OCI-LY3 (cell line): ENCODE results near the gene SFSWAP.
"Not testable (repeated sequence)": the region's sequence is repeated elsewhere in the genome, so short reads cannot be mapped to it uniquely, and the experiment has no call there.

Experiments
- H2AFZ ChIP-seq: fragments of 200-600, 300-600 bp; shearing (Covaris generic); 2 replicates; pipeline ENCODE4 v1.6.0; 2014; ENCODE audit warnings: antibody characterized with exemption, low read depth, low read length
- H3K27ac ChIP-seq: fragments of 200-600, 300-600 bp; sonication (generic); 2 replicates; pipeline ENCODE4 v1.5.1; 2014; ENCODE audit warnings: mild to moderate bottlenecking, low read length, moderate library complexity, mixed read lengths
- H3K27me3 ChIP-seq: fragments of 200-600, 300-600 bp; sonication (generic); 2 replicates; pipeline ENCODE4 v1.6.1; 2014; ENCODE audit warnings: low read depth, low read length, mixed read lengths
- H3K36me3 ChIP-seq: fragments of 200-600, 300-600 bp; sonication (generic); replicated peaks from 2 replicates; pipeline ENCODE3; 2014; ENCODE audit warnings: low read depth, low read length, mixed read lengths
- H3K4me1 ChIP-seq: fragments of 300-600, 200-600 bp; sonication (generic); 2 replicates; pipeline ENCODE4 v1.6.1; 2014; ENCODE audit warnings: low read length, mixed read lengths
- H3K4me2 ChIP-seq: fragments of 200-600, 300-600 bp; sonication (generic); 2 replicates; pipeline ENCODE4 v1.6.1; 2014; ENCODE audit warnings: low read length, mixed read lengths
- H3K4me3 ChIP-seq: fragments of 300-600, 200-600 bp; sonication (generic); 2 replicates; pipeline ENCODE4 v1.5.1; 2014; ENCODE audit warnings: antibody characterized with exemption, mild to moderate bottlenecking, low read length, moderate library complexity
- H3K79me2 ChIP-seq: fragments of 300-600, 200-600 bp; shearing (Covaris generic); 2 replicates; pipeline ENCODE4 v1.6.1; 2014; ENCODE audit warnings: mild to moderate bottlenecking, low read length, mixed read lengths
- H3K9ac ChIP-seq: fragments of 300-600, 200-600 bp; shearing (Covaris generic); 2 replicates; pipeline ENCODE4 v1.6.0; 2014; ENCODE audit warnings: mild to moderate bottlenecking, low read length, moderate library complexity
- H3K9me3 ChIP-seq: fragments of 200-600, 300-600 bp; shearing (Covaris generic); 2 replicates; pipeline ENCODE4 v1.6.1; 2014; ENCODE audit warnings: low read length, mixed read lengths; ENCODE audit not compliant: insufficient read depth
- H4K20me1 ChIP-seq: fragments of 200-600, 300-600 bp; sonication (generic); 2 replicates; pipeline ENCODE4 v1.6.1; 2016; ENCODE audit warnings: low read length, mixed read lengths; ENCODE audit not compliant: insufficient read depth
- CTCF ChIP-seq: fragments of 200-600, 300-600 bp; sonication (generic); IDR thresholded peaks from 2 replicates; pipeline ENCODE4 v1.5.1; 2014; ENCODE audit warnings: antibody characterized with exemption, low read length, low read depth
- EZH2phosphoT487 ChIP-seq: fragments of 200-600 bp; shearing (Covaris generic); IDR thresholded peaks from 2 replicates; pipeline ENCODE4 v1.6.1; 2018; ENCODE audit warnings: antibody characterized with exemption, mixed run types, low read depth

SFSWAP gene

GRCh38 chr12:131677699-131678098 is 33.2 kb upstream of the SFSWAP start:
- Histone ChIP-seq H3K79me2 (no peaks in the 10 kb centered on the region), H3K9me3 (no peaks in the 10 kb centered on the region), H3K36me3 (no peaks in the 10 kb centered on the region), H4K20me1 (no peaks in the 10 kb centered on the region), H3K9ac (no peak overlapping the region), H3K4me1 (no peaks in the 10 kb centered on the region), H3K4me3 (no peak overlapping the region), H3K27me3 (0 out of 2 replicates have a peak, but pooled peaks cover 3% of the 10 kb centered on the region), H3K27ac (no peak overlapping the region), H3K4me2 (no peak overlapping the region), H2AFZ (no peak overlapping the region)
- no peak for TF ChIP-seq EZH2phosphoT487
- no peak for TF ChIP-seq CTCF

GRCh38 chr12:131678389-131679181 is 32.3 kb upstream of the SFSWAP start:
- H3K27me3 ChIP-seq, H4K20me1 ChIP-seq, H3K9me3 ChIP-seq, H3K4me1 ChIP-seq, H2AFZ ChIP-seq, H3K4me3 ChIP-seq, H3K36me3 ChIP-seq, H3K79me2 ChIP-seq, H3K27ac ChIP-seq, H3K9ac ChIP-seq, H3K4me2 ChIP-seq: not testable (repeated sequence)

- H3K27me3 ChIP-seq, H3K4me2 ChIP-seq, H4K20me1 ChIP-seq, H3K4me3 ChIP-seq, H3K79me2 ChIP-seq, H3K9ac ChIP-seq, H3K27ac ChIP-seq, H3K36me3 ChIP-seq, H3K9me3 ChIP-seq, H2AFZ ChIP-seq, H3K4me1 ChIP-seq: not testable (repeated sequence)
Measured at GRCh38 chr12:131679186-131679585, 31.7 kb upstream of the SFSWAP start.

GRCh38 chr12:131679816-131680215 is 31.1 kb upstream of the SFSWAP start:
- H3K4me2 ChIP-seq, H3K9ac ChIP-seq, H4K20me1 ChIP-seq, H3K79me2 ChIP-seq, H3K4me3 ChIP-seq, H3K36me3 ChIP-seq, H3K9me3 ChIP-seq, H3K27me3 ChIP-seq, H3K4me1 ChIP-seq, H3K27ac ChIP-seq, H2AFZ ChIP-seq: not testable (repeated sequence)

GRCh38 chr12:131680392-131681256 is 30.3 kb upstream of the SFSWAP start:
- not testable (repeated sequence) for H3K4me1 ChIP-seq, H2AFZ ChIP-seq, H3K4me3 ChIP-seq, H3K4me2 ChIP-seq, H3K9ac ChIP-seq, H3K27me3 ChIP-seq, H4K20me1 ChIP-seq, H3K36me3 ChIP-seq, H3K79me2 ChIP-seq, H3K9me3 ChIP-seq, H3K27ac ChIP-seq

GRCh38 chr12:131681257-131681620 is 29.7 kb upstream of the SFSWAP start:
- Histone ChIP-seq H3K9ac (no peak overlapping the region), H3K9me3 (no peaks in the 10 kb centered on the region), H3K27me3 (no peaks in the 10 kb centered on the region), H4K20me1 (no peaks in the 10 kb centered on the region), H3K4me2 (no peak overlapping the region), H2AFZ (no peak overlapping the region), H3K4me1 (no peaks in the 10 kb centered on the region), H3K27ac (no peak overlapping the region), H3K79me2 (no peaks in the 10 kb centered on the region), H3K36me3 (no peaks in the 10 kb centered on the region), H3K4me3 (no peak overlapping the region)
- no peak for TF ChIP-seq CTCF
- no peak for TF ChIP-seq EZH2phosphoT487

GRCh38 chr12:131681746-131682509 is 29.0 kb upstream of the SFSWAP start:
- H4K20me1 ChIP-seq, H3K9ac ChIP-seq: not testable (repeated sequence)
- H3K4me3 ChIP-seq = peak overlapping the region; percentile 55; the same call in 1 of the 2 replicates

More at GRCh38 chr12:131681746-131682509, 29.0 kb upstream of the SFSWAP start:
- not testable (repeated sequence) for H2AFZ ChIP-seq, H3K79me2 ChIP-seq, H3K36me3 ChIP-seq, H3K27me3 ChIP-seq, H3K9me3 ChIP-seq, H3K4me1 ChIP-seq, H3K27ac ChIP-seq
- peak overlapping the region; percentile 48 for H3K4me2 ChIP-seq
